ENCODE data around the gene TMEM131.

TMEM131 gene

DNA sequence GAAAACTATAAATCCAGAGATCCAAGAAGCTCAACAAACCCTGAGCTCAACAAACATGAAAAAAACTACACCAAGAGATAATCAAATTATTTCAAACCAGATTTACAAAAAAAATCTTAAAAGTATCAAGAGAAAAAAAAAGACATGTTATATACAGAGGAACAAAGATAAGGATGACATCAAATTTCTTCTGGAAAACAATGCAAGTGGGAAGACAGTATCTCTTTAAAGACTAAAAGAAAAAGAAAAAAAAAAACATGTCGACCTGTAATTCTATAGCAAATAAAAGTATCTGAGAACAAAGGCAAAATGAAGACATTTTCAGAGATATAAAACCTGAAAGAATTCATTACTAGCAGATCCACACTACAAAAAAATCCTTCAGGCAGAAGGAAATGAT, 21.3 kb downstream of the TMEM131 start:
- DNase-seq (ENCODE audit: low read depth): no peak
- TF ChIP-seq, protein P1, sequence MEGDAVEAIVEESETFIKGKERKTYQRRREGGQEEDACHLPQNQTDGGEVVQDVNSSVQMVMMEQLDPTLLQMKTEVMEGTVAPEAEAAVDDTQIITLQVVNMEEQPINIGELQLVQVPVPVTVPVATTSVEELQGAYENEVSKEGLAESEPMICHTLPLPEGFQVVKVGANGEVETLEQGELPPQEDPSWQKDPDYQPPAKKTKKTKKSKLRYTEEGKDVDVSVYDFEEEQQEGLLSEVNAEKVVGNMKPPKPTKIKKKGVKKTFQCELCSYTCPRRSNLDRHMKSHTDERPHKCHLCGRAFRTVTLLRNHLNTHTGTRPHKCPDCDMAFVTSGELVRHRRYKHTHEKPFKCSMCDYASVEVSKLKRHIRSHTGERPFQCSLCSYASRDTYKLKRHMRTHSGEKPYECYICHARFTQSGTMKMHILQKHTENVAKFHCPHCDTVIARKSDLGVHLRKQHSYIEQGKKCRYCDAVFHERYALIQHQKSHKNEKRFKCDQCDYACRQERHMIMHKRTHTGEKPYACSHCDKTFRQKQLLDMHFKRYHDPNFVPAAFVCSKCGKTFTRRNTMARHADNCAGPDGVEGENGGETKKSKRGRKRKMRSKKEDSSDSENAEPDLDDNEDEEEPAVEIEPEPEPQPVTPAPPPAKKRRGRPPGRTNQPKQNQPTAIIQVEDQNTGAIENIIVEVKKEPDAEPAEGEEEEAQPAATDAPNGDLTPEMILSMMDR (conservative IDR thresholded peaks at IDR 0.05; ENCODE audit: low read length): no peak
- no peak overlapping the region for H3K4me3 ChIP-seq (ENCODE audit: low read length)

DNA sequence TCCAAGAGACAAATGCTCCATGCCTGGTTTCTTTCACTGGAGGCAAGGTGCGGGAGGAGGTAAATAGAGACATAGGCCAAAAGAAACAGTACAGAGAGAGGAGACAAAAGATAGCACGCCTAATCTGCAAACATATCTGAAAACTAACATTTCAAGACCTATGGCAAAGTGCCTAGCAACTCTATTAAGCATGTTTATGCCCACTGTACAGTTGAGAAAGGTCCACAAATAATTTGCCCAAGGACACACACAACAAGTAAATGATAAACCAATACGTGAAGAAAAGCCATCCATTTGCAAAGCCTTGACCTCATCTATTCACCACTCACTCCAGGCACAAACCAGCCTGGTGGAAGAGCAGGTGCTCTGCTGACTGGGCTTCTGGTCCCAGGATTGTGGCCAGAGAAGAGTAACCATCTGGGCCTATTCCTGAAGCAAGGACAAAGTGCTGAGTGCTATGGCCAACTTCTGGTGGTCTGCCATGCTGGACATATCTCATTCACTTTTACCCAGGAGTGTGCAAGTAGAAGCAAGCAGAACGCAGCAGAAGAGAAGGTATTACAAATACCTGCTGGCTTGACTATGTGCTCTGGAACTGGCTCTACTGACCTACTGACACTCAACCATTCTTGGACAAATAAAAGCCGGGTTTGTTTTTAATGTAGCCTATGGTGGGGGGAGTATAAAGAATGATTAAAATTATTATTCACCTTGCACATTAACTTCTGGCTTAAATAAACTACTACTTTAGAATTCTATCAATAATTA, 25.3 kb downstream of the TMEM131 start:
- no peak overlapping the region for H3K4me3 ChIP-seq (ENCODE audit: low read length)
- TF ChIP-seq, protein P1 (conservative IDR thresholded peaks at IDR 0.05; ENCODE audit: low read length): no peak
- no peak for DNase-seq (ENCODE audit: low read depth)

DNA sequence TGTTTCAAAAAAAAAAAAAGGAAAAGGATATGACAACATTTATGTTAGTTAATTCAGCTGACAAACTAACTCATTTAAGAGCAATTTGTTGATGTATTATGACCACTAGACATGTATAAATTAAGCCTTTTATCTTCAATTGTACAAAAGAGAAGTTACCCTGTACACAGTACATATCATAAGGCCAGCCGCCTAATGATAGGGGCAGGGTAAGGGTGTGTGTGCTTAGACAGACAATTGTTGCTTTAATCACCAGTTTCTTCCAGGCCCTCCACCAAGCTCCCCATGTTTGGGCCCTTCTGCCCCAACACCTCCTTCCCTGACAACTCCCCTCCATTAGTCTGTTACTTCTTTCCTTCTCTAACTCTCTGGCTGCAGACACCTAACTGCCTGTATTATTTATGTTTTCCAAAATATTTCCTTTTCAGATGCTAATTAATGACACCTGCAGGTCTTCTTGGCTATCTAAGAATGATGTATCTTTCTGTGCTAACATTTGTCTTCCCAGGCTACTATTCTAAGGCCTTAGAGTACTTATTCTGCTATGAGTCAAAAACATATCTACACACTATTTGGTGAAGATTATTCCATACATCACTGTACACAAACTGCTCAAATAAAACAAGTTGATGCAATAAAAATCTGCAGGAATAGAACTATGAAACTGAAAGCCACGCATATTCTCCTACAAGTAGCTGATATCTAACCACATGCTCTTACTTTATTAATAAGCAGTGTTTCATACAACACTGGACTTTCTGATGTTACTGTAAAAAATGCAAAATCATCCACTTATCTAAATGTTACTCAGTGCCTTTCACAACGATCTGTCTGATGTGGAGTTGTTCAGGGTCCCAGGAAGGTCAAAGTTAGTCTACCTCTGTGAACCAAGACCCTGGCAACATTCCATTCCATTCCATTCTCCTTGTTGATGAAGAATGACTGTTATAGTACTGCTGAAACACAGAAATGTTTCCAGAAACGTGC, 26.4 kb downstream of the TMEM131 start:
- no peak overlapping the region for H3K4me3 ChIP-seq (ENCODE audit: low read length)
- TF ChIP-seq, protein P1 (conservative IDR thresholded peaks at IDR 0.05; ENCODE audit: low read length): no peak
- DNase-seq (ENCODE audit: low read depth): peak; percentile 23

GRCh38 chr2:97967931-97968627, 27.7 kb downstream of the TMEM131 start:
- no peak overlapping the region for H3K4me3 ChIP-seq (ENCODE audit: low read length)
- no peak for DNase-seq (ENCODE audit: low read depth)
- TF ChIP-seq, protein P1 (conservative IDR thresholded peaks at IDR 0.05; ENCODE audit: low read length): no peak

- TF ChIP-seq, protein P1 (conservative IDR thresholded peaks at IDR 0.05; ENCODE audit: low read length): no peak
- no peak overlapping the region for H3K4me3 ChIP-seq (ENCODE audit: low read length)
- DNase-seq (ENCODE audit: low read depth): no peak
Observed at GRCh38 chr2:97967216-97967592, 28.5 kb downstream of the TMEM131 start.

DNA sequence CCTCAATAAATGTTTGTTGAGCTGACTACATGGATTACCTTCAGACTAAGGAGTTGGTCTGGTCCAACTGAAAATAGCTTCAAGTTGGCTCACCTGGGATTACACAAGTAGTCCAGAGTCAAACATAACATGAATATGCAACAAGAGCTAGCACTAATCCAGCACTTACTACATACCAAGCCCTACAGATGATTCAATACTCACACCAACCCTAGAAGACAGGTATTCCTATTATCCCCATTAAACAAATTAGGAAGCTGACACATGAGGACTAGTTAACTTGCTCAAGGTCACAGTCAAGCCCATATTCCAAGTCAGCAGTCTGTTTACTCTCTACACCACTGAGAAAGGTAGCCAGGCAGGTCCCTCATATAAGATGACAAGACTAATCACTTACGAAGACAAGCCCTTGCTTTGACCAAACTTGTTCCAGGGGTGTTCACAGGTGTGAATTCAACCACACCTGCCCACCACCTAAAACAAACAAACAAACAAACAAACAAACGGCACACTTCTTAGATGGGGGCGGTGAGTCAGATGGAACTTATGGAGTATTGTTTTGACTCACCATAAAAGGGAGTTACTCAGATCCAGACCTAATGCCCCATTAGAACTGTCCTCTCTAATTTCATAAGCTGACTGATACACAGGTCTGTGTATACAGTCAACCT, 29.1 kb downstream of the TMEM131 start:
- no peak overlapping the region for H3K4me3 ChIP-seq (ENCODE audit: low read length)
- DNase-seq (ENCODE audit: low read depth): no peak
- TF ChIP-seq, protein P1 (conservative IDR thresholded peaks at IDR 0.05; ENCODE audit: low read length): no peak

Measured in AG10803 (cell line).